ENCODE results near the gene HOOK2. TPM values are rescaled to one million over a fixed set of nuclear protein-coding genes. Genes with fewer than 3 reads are reported as not detected.

The HOOK2 gene
- polyA plus RNA-seq, 3 donors, result 41.1 to 210 (median 57.2) TPM

- 26 to 64% (median 39%) methylated on average over 23 to 30 of the region's 30 CpGs for WGBS, 3 donors
- no peak overlapping the region for H3K27ac ChIP-seq (ENCODE audit: low read depth, low read length)
Measured at GRCh38 chr19:12766051-12766521, 9.3 kb downstream of the HOOK2 start.

GRCh38 chr19:12764698-12765097 lies 10.7 kb downstream of the HOOK2 start:
- 96 to 97% (median 96%) methylated on average over 16 of the region's 16 CpGs for WGBS, 3 donors
- no peak overlapping the region for H3K27ac ChIP-seq (ENCODE audit: low read depth, low read length)

- H3K27ac ChIP-seq (ENCODE audit: low read depth, low read length), result no peak overlapping the region
- WGBS, 3 donors, result 82 to 94% (median 89%) methylated on average over 11 of the region's 11 CpGs
Measured at GRCh38 chr19:12763100-12763499, 12.3 kb downstream of the HOOK2 start.

GRCh38 chr19:12759686-12760085 lies 15.7 kb downstream of the HOOK2 start:
- no peak overlapping the region for H3K27ac ChIP-seq (ENCODE audit: low read depth, low read length)
- 89 to 93% (median 89%) methylated on average over 6 of the region's 6 CpGs for WGBS, 3 donors

- no peak overlapping the region for H3K27ac ChIP-seq (ENCODE audit: low read depth, low read length)
- WGBS, 3 donors, result 6 to 8% (median 7%) methylated on average over 44 to 60 of the region's 60 CpGs
Measured at GRCh38 chr19:12757544-12758274, 17.6 kb downstream of the HOOK2 start.

GRCh38 chr19:12756150-12756883 lies 19.0 kb downstream of the HOOK2 start:
- H3K27ac ChIP-seq (ENCODE audit: low read depth, low read length), result no peak overlapping the region
- WGBS, 3 donors, result 72 to 85% (median 85%) methylated on average over 19 of the region's 19 CpGs

- H3K27ac ChIP-seq (ENCODE audit: low read depth, low read length), result no peak overlapping the region
- WGBS, 3 donors, result 61 to 71% (median 69%) methylated on average over 50 of the region's 50 CpGs
Measured at GRCh38 chr19:12754465-12755196, 20.7 kb downstream of the HOOK2 start.

GRCh38 chr19:12752056-12752781 lies 23.1 kb downstream of the HOOK2 start:
- no peak overlapping the region for H3K27ac ChIP-seq (ENCODE audit: low read depth, low read length)
- WGBS, 3 donors, result 76 to 82% (median 80%) methylated on average over 23 of the region's 23 CpGs

- 40 to 52% (median 48%) methylated on average over 13 to 14 of the region's 14 CpGs for WGBS, 3 donors
- no peak within 1 kb of the TSS for H3K27ac ChIP-seq (ENCODE audit: low read depth, low read length)
Measured at GRCh38 chr19:12751635-12752034, 23.7 kb downstream of the HOOK2 start, which contains the start of gene BEST2. BEST2 (plus strand) TSS chr19:12751791; CDS start chr19:12752593, 802 bp downstream.

GRCh38 chr19:12750851-12751250 lies 24.5 kb downstream of the HOOK2 start:
- no peak overlapping the region for H3K27ac ChIP-seq (ENCODE audit: low read depth, low read length)
- WGBS, 3 donors, result 58 to 63% (median 59%) methylated on average over 9 of the region's 9 CpGs

GRCh38 chr19:12749938-12750521 lies 25.3 kb downstream of the HOOK2 start:
- 34 to 42% (median 39%) methylated on average over 24 of the region's 24 CpGs for WGBS, 3 donors
- no peak overlapping the region for H3K27ac ChIP-seq (ENCODE audit: low read depth, low read length)

- H3K27ac ChIP-seq (ENCODE audit: low read depth, low read length), result no peak overlapping the region
- 78 to 82% (median 79%) methylated on average over 6 of the region's 6 CpGs for WGBS, 3 donors
Measured at GRCh38 chr19:12748489-12748888, 26.9 kb downstream of the HOOK2 start.

- 84 to 85% (median 85%) methylated on average over 20 to 22 of the region's 22 CpGs for WGBS, 3 donors
- no peak overlapping the region for H3K27ac ChIP-seq (ENCODE audit: low read depth, low read length)
Measured at GRCh38 chr19:12745166-12745897, 30.0 kb downstream of the HOOK2 start.

GRCh38 chr19:12737835-12738351 lies 37.5 kb downstream of the HOOK2 start:
- WGBS, 3 donors, result 9 to 16% (median 13%) methylated on average over 13 of the region's 13 CpGs
- H3K27ac ChIP-seq (ENCODE audit: low read depth, low read length), result no peak overlapping the region

- H3K27ac ChIP-seq (ENCODE audit: low read depth, low read length), result no peak within 1 kb of the TSS
- WGBS, 3 donors, result 0 to 1% (median 1%) methylated on average over 29 of the region's 29 CpGs
Measured at GRCh38 chr19:12736995-12737834, 38.1 kb downstream of the HOOK2 start, which contains the start of gene GET3. GET3 (plus strand) TSS chr19:12737497; CDS start chr19:12737506, 9 bp downstream.

All from adipose tissue (tissue), 3 donors.